ENCODE results near the gene GREM2.

DNA sequence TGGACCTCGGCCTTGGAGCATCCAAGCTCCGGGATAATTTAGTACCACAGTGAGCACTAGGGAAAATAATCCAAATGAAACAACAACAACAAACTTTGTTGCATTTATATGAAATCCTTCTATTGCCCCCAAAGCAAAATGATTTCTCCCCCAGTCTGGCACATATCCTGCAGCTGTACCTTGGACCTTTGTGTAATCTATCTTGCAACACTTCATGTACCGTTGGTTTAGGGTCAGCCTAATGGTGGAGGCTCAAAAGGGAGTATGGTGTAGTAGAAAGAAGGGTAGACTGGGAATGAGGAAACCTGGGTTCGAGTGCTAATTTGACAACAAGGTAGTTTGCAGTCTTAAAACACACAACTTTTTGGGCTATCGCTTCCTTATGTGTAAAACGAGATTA, 12.1 kb downstream of the GREM2 start:
- TF ChIP-seq, protein P1, sequence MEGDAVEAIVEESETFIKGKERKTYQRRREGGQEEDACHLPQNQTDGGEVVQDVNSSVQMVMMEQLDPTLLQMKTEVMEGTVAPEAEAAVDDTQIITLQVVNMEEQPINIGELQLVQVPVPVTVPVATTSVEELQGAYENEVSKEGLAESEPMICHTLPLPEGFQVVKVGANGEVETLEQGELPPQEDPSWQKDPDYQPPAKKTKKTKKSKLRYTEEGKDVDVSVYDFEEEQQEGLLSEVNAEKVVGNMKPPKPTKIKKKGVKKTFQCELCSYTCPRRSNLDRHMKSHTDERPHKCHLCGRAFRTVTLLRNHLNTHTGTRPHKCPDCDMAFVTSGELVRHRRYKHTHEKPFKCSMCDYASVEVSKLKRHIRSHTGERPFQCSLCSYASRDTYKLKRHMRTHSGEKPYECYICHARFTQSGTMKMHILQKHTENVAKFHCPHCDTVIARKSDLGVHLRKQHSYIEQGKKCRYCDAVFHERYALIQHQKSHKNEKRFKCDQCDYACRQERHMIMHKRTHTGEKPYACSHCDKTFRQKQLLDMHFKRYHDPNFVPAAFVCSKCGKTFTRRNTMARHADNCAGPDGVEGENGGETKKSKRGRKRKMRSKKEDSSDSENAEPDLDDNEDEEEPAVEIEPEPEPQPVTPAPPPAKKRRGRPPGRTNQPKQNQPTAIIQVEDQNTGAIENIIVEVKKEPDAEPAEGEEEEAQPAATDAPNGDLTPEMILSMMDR (IDR thresholded peaks at IDR 0.05; ENCODE audit: low read length): no peak
- no peak for TF ChIP-seq EZH2 (IDR thresholded peaks at IDR 0.05; ENCODE audit: borderline replicate concordance, low read length)
